GM21515 (cell line): ENCODE measurements around the gene EPHA7.

Source experiments
- ATAC-seq: cut with Tn5 transposase; IDR thresholded peaks from one replicate; pipeline ENCODE4 v1.9.1; 2021; ENCODE audit not compliant: unreplicated experiment

The EPHA7 gene

GRCh38 chr6:93419304-93420162 is at the start of gene EPHA7:
EPHA7 (minus strand) TSS chr6:93419559; CDS start chr6:93419341, 218 bp downstream.
- peak; percentile 77 for ATAC-seq

GRCh38 chr6:93468291-93468690 is 48.9 kb upstream of the EPHA7 start:
- ATAC-seq = no peak

GRCh38 chr6:93454533-93454932 is 35.2 kb upstream of the EPHA7 start:
- ATAC-seq = no peak

GRCh38 chr6:93453956-93454355 is 34.6 kb upstream of the EPHA7 start:
- ATAC-seq = peak; percentile 85

- no peak for ATAC-seq
Observed at GRCh38 chr6:93447874-93448273, 28.5 kb upstream of the EPHA7 start.

- no peak for ATAC-seq
Observed at GRCh38 chr6:93437491-93437890, 18.1 kb upstream of the EPHA7 start.

GRCh38 chr6:93433592-93433991 is 14.2 kb upstream of the EPHA7 start:
- no peak for ATAC-seq

GRCh38 chr6:93424303-93425064 is 5.1 kb upstream of the EPHA7 start:
- no peak for ATAC-seq

- ATAC-seq = no peak
Observed at GRCh38 chr6:93423542-93423941, 4.2 kb upstream of the EPHA7 start.

- no peak for ATAC-seq
Observed at GRCh38 chr6:93420163-93420795, 920 bp upstream of the EPHA7 start.

- no peak for ATAC-seq
Observed at GRCh38 chr6:93418408-93419303, 703 bp downstream of the EPHA7 start.

- ATAC-seq = no peak
Observed at GRCh38 chr6:93418033-93418407, 1.3 kb downstream of the EPHA7 start.

- ATAC-seq = no peak
Observed at GRCh38 chr6:93417421-93418013, 1.8 kb downstream of the EPHA7 start.

- ATAC-seq = no peak
Observed at GRCh38 chr6:93416571-93417420, 2.6 kb downstream of the EPHA7 start.

- no peak for ATAC-seq
Observed at GRCh38 chr6:93413190-93413589, 6.2 kb downstream of the EPHA7 start.

GRCh38 chr6:93412452-93412851 is 6.9 kb downstream of the EPHA7 start:
- no peak for ATAC-seq

- ATAC-seq = no peak
Observed at GRCh38 chr6:93407186-93407585, 12.2 kb downstream of the EPHA7 start.

GRCh38 chr6:93403390-93403789 is 16.0 kb downstream of the EPHA7 start:
- ATAC-seq = no peak

- ATAC-seq = no peak
Observed at GRCh38 chr6:93398723-93399122, 20.6 kb downstream of the EPHA7 start.
